Measurements from ENCODE around the gene PTPRE. TPM values are rescaled to one million over a fixed set of nuclear protein-coding genes. Genes with fewer than 3 reads are reported as not detected.

The PTPRE gene
- total and polyA plus RNA-seq, 4 donors: 1.5 to 12.5 (median 3.7) TPM

DNA sequence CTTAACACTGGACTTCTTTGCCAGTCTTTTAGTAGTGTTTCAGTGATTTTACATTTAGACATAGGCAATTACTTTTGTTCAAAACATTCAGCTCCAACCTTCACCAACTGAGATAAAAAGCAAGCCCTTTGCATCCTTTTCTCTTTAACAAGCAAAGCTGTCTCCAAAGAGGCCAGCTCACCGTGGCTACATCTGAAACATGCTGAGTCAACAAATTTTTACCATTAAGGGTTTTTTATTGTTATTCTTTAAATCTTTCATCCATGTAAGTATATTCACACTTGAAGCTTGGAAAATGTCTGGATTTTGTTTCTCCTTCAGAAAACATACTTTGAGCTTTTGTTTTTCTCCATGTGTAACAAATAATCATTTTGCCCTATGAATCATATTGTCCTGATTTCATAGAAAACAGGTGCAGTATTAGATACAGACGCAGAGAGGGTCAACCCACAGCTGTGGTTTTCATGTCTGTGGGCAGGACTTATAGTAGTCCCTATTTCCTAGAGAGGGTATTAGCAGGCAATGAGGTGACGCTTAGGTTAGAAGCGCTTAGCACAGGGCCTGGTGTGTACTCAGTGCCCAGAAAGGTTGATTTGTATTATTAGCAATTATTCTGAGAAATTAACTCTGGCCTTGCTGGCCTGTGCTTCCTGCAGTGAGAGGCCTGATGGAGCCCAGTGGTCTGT is 119.9 kb downstream of the PTPRE start:
- H3K4me1 ChIP-seq (ENCODE audit: control insufficient read depth in 4 of 4, insufficient read depth in 4 of 4, low read length in 3 of 4): no peaks in the 10 kb centered on the region
- H3K4me3 ChIP-seq (ENCODE audit: low read depth in 1 of 3, low read length in 3 of 3): no peak overlapping the region
- H3K27me3 ChIP-seq (ENCODE audit: control insufficient read depth in 4 of 4, insufficient read depth in 4 of 4, low read length in 3 of 4): no peaks in the 10 kb centered on the region
- H3K9ac ChIP-seq (ENCODE audit: low read depth in 1 of 2, low read length in 2 of 2): no peak overlapping the region
- DNase-seq (ENCODE audit: low spot score): no peak
- WGBS: 76% methylated on average over 4 of the region's 4 CpGs
- no peak for TF ChIP-seq FOXA1 (IDR thresholded peaks at IDR 0.05)
- no peak for TF ChIP-seq HNF4G (IDR thresholded peaks at IDR 0.05)
- TF ChIP-seq TAF1 (conservative IDR thresholded peaks at IDR 0.05): no peak
- TF ChIP-seq RAD21 (IDR thresholded peaks at IDR 0.05): no peak
- TF ChIP-seq, protein P1, sequence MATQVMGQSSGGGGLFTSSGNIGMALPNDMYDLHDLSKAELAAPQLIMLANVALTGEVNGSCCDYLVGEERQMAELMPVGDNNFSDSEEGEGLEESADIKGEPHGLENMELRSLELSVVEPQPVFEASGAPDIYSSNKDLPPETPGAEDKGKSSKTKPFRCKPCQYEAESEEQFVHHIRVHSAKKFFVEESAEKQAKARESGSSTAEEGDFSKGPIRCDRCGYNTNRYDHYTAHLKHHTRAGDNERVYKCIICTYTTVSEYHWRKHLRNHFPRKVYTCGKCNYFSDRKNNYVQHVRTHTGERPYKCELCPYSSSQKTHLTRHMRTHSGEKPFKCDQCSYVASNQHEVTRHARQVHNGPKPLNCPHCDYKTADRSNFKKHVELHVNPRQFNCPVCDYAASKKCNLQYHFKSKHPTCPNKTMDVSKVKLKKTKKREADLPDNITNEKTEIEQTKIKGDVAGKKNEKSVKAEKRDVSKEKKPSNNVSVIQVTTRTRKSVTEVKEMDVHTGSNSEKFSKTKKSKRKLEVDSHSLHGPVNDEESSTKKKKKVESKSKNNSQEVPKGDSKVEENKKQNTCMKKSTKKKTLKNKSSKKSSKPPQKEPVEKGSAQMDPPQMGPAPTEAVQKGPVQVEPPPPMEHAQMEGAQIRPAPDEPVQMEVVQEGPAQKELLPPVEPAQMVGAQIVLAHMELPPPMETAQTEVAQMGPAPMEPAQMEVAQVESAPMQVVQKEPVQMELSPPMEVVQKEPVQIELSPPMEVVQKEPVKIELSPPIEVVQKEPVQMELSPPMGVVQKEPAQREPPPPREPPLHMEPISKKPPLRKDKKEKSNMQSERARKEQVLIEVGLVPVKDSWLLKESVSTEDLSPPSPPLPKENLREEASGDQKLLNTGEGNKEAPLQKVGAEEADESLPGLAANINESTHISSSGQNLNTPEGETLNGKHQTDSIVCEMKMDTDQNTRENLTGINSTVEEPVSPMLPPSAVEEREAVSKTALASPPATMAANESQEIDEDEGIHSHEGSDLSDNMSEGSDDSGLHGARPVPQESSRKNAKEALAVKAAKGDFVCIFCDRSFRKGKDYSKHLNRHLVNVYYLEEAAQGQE (IDR thresholded peaks at IDR 0.05): no peak
- TF ChIP-seq, protein P2, sequence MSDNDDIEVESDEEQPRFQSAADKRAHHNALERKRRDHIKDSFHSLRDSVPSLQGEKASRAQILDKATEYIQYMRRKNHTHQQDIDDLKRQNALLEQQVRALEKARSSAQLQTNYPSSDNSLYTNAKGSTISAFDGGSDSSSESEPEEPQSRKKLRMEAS (IDR thresholded peaks at IDR 0.05): no peak
- no peak for TF ChIP-seq SP1 (IDR thresholded peaks at IDR 0.05)
- TF ChIP-seq EGR1 (IDR thresholded peaks at IDR 0.05; ENCODE audit: low read depth in 2 of 2): no peak
- no peak for TF ChIP-seq GABPA (IDR thresholded peaks at IDR 0.05 in 1 of 2, conservative IDR thresholded peaks at IDR 0.05 in 1 of 2)
- TF ChIP-seq, protein P3, sequence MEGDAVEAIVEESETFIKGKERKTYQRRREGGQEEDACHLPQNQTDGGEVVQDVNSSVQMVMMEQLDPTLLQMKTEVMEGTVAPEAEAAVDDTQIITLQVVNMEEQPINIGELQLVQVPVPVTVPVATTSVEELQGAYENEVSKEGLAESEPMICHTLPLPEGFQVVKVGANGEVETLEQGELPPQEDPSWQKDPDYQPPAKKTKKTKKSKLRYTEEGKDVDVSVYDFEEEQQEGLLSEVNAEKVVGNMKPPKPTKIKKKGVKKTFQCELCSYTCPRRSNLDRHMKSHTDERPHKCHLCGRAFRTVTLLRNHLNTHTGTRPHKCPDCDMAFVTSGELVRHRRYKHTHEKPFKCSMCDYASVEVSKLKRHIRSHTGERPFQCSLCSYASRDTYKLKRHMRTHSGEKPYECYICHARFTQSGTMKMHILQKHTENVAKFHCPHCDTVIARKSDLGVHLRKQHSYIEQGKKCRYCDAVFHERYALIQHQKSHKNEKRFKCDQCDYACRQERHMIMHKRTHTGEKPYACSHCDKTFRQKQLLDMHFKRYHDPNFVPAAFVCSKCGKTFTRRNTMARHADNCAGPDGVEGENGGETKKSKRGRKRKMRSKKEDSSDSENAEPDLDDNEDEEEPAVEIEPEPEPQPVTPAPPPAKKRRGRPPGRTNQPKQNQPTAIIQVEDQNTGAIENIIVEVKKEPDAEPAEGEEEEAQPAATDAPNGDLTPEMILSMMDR (IDR thresholded peaks at IDR 0.05; ENCODE audit: low read depth, low read length, missing input control): no peak
- no peak for TF ChIP-seq JUND (IDR thresholded peaks at IDR 0.05)
- TF ChIP-seq YY1 (IDR thresholded peaks at IDR 0.05): no peak
- no peak for TF ChIP-seq FOXA2 (IDR thresholded peaks at IDR 0.05)
- no peak for TF ChIP-seq RXRA (IDR thresholded peaks at IDR 0.05)
- TF ChIP-seq, protein P4, sequence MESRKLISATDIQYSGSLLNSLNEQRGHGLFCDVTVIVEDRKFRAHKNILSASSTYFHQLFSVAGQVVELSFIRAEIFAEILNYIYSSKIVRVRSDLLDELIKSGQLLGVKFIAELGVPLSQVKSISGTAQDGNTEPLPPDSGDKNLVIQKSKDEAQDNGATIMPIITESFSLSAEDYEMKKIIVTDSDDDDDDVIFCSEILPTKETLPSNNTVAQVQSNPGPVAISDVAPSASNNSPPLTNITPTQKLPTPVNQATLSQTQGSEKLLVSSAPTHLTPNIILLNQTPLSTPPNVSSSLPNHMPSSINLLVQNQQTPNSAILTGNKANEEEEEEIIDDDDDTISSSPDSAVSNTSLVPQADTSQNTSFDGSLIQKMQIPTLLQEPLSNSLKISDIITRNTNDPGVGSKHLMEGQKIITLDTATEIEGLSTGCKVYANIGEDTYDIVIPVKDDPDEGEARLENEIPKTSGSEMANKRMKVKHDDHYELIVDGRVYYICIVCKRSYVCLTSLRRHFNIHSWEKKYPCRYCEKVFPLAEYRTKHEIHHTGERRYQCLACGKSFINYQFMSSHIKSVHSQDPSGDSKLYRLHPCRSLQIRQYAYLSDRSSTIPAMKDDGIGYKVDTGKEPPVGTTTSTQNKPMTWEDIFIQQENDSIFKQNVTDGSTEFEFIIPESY (IDR thresholded peaks at IDR 0.05): no peak
- no peak for TF ChIP-seq NR2F2 (IDR thresholded peaks at IDR 0.05)
- TF ChIP-seq, protein P5, sequence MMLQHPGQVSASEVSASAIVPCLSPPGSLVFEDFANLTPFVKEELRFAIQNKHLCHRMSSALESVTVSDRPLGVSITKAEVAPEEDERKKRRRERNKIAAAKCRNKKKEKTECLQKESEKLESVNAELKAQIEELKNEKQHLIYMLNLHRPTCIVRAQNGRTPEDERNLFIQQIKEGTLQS (IDR thresholded peaks at IDR 0.05): no peak
- no peak for TF ChIP-seq HNF4A (conservative IDR thresholded peaks at IDR 0.05)
- no peak overlapping the region for H3K27ac ChIP-seq (ENCODE audit: low read depth in 1 of 2, low read length in 2 of 2)
- no peaks in the 10 kb centered on the region for H3K9me3 ChIP-seq (ENCODE audit: control insufficient read depth in 4 of 4, low read length in 3 of 4)
- no peaks in the 10 kb centered on the region for H3K36me3 ChIP-seq (ENCODE audit: control insufficient read depth in 4 of 4, insufficient read depth in 3 of 4, low read depth in 1 of 4, low read length in 3 of 4)

Measured in liver (tissue), 9 donors.